Sigmoid colon (tissue), 7 donors: ENCODE measurements around the gene HAGH. TPM values are rescaled to one million over a fixed set of nuclear protein-coding genes. Genes with fewer than 3 reads are reported as not detected.

ENCODE experiments used
- DNase-seq: peaks from one replicate; pipeline ENCODE4 v3.0.0-alpha.2; 2019
- H3K27ac ChIP-seq, 4 donors: fragments of 200-600 bp; sonication (generic); one replicate each; pipeline ENCODE4 v1.5.1; 2016 to 2019; ENCODE audit warnings: mild to moderate bottlenecking in 1 of 4
- H3K27me3 ChIP-seq, 3 donors: fragments of 200-600 bp; sonication (generic); one replicate each; pipeline ENCODE4 v1.5.1; 2019; ENCODE audit warnings: mild to moderate bottlenecking in 1 of 3
- H3K36me3 ChIP-seq, 4 donors: fragments of 200-600 bp; sonication (generic); one replicate each; pipeline ENCODE4 v1.5.1; 2016 to 2019
- H3K4me1 ChIP-seq, 4 donors: fragments of 200-600 bp; sonication (generic); one replicate each; pipeline ENCODE4 v1.5.1; 2017 to 2019
- H3K4me3 ChIP-seq, 4 donors: fragments of 200-600 bp; sonication (generic); one replicate each; pipeline ENCODE4 v1.5.1; 2017 to 2019; ENCODE audit warnings: mild to moderate bottlenecking in 2 of 4, moderate library complexity in 1 of 4
- H3K9me3 ChIP-seq, 4 donors: fragments of 200-600 bp in 3 of 4; sonication (generic) in 3 of 4; one replicate each; pipeline versions ENCODE4 v1.5.1 to v1.6.1; 2013 to 2019
- EP300 ChIP-seq, 4 donors: sonication (generic); formaldehyde crosslinking; IDR thresholded peaks; one replicate each; pipeline ENCODE4 v1.6.1; 2017; ENCODE audit warnings: antibody characterized with exemption in 4 of 4
- POLR2A ChIP-seq, 2 donors: fragments of 450-650 bp; IDR thresholded peaks; one replicate each; pipeline ENCODE4 v1.6.1; 2016; ENCODE audit warnings: antibody characterized with exemption in 2 of 2, mild to moderate bottlenecking in 2 of 2, moderate library complexity in 2 of 2
- POLR2AphosphoS5 ChIP-seq, 4 donors: sonication (generic); formaldehyde crosslinking; IDR thresholded peaks; one replicate each; pipeline ENCODE4 v1.6.1; 2017; ENCODE audit warnings: antibody characterized with exemption in 4 of 4
- WGBS, 2 donors: extraction: QIAGEN DNeasy Blood & Tissue Kit; methylation state at CpG; one replicate each; pipeline ENCODE4 v1.1.7; 2013; 5-methylcytosine and 5-hydroxymethylcytosine counted together
- intact Hi-C: fragments of 100-400 bp; cut with DNase I; formaldehyde crosslinking; loops from one replicate; pipeline ENCODE4 v1.15.1; 2023
- polyA plus RNA-seq, 3 donors: library from polyadenylated mRNA; stranded (reverse); fragments of 200-250 nt; gene quantifications; one replicate each; pipeline ENCODE4 v1.2.3, GENCODE V29; 2013
- total RNA-seq, 4 donors: library from RNA; depleted of rRNA; stranded (reverse); fragments of >200 nt; gene quantifications; one replicate each; pipeline ENCODE4 v1.1.0, GENCODE V29; 2016
- TF ChIP-seq, protein P1 (sequence below), 4 experiments: fragments of 450-650 bp in 3 of 4; fragments of 200-600 bp in 1 of 4; IDR thresholded peaks; one replicate each; pipeline ENCODE4 v1.5.1; 2016 to 2019; ENCODE audit warnings: antibody characterized with exemption in 4 of 4, mild to moderate bottlenecking in 3 of 4, moderate library complexity in 2 of 4
- donor health status: healthy with polysubstance abuse.
- donor health status: Bipolar disorder and iron deficiency.
- donor health status: healthy.

HAGH gene
- total and polyA plus RNA-seq, 7 donors, result 54.1 to 163 (median 86.9) TPM

DNA sequence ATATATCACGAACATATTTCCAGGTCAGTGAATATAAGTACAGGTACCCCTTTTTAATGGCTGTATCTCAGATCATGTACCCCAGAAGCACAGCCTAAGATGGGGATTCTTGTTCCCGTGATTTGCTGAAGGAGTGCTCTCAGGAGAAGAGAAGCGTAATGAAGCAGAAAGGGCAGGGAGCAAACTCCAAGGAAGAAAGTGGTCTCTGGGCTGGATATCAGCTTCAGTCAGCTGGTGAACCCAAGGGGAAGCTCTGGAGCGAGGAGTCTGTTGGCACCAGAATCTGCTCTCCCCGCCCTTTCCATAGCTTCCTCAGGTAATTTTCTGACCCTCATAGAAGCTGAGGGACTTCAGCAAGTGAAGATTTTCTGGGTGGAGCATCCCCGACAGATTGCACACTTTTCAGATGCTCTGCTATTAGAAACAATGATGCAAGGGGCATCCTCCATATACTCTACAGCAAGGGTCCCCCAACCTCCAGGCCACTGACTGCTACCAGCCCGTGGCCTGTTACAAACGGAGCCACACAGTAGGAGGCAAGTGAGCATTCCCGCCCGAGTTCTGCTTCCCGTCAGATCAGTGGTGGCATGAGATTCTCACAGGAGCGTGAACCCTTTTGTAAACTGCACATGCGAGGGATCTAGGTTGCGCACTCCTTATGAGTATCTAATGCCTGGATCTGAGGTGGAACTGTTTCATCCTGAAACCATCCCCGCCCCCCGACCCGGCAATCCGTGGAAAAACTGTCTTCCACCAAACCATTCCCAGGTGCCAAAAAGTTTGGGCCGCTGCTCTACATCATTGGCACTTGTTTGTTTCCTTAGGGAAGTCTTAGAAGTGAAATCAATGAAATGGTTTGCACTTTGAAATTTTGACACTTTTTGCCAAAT is 4.8 kb upstream of the HAGH start:
- Histone ChIP-seq H3K9me3 (no peaks in the 10 kb centered on the region), H3K4me1 (peaks cover 0 to 25% (median 21%) of the 10 kb centered on the region in 4 donors), H3K4me3 (no peak overlapping the region), H3K27ac (no peak overlapping the region), H3K36me3 (peaks cover 0 to 13% (median 0%) of the 10 kb centered on the region in 4 donors), H3K27me3 (no peaks in the 10 kb centered on the region)
- intact Hi-C loops, result no loop called here
- TF ChIP-seq POLR2A (IDR thresholded peaks at IDR 0.05) (no peak), POLR2AphosphoS5 (IDR thresholded peaks at IDR 0.05) (no peak), EP300 (IDR thresholded peaks at IDR 0.05) (no peak)
- 83 to 93% methylated on average over 19 of the region's 19 CpGs for WGBS, 2 donors
- no peak for DNase-seq

DNA sequence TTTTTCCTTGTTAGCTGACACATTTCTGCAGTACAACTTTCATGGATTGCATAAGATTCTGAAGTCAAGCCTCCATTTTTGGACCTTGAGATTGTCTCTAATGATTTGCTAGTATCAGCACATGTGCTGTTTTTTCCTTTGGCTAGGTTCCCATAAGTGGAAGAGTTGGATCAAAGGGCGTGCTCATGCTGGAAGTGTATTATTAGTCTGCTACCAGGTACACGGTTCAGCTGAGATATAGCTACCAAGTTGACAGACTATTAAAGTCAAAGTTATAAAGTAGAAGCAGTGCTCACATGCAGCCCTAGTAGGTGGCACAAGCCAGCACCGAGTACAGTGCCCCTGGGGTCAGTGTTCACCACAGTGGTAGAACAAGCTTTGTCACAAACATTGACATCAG is 3.6 kb upstream of the HAGH start:
- H3K9me3 ChIP-seq, result no peaks in the 10 kb centered on the region
- H3K4me1 ChIP-seq, result peaks cover 0 to 32% (median 29%) of the 10 kb centered on the region in 4 donors
- peaks cover 0 to 13% (median 0%) of the 10 kb centered on the region in 4 donors for H3K36me3 ChIP-seq
- H3K4me3 ChIP-seq, result no peak overlapping the region
- TF ChIP-seq EP300 (IDR thresholded peaks at IDR 0.05) (no peak), POLR2AphosphoS5 (IDR thresholded peaks at IDR 0.05) (no peak), POLR2A (IDR thresholded peaks at IDR 0.05) (no peak)
- TF ChIP-seq, protein P1, sequence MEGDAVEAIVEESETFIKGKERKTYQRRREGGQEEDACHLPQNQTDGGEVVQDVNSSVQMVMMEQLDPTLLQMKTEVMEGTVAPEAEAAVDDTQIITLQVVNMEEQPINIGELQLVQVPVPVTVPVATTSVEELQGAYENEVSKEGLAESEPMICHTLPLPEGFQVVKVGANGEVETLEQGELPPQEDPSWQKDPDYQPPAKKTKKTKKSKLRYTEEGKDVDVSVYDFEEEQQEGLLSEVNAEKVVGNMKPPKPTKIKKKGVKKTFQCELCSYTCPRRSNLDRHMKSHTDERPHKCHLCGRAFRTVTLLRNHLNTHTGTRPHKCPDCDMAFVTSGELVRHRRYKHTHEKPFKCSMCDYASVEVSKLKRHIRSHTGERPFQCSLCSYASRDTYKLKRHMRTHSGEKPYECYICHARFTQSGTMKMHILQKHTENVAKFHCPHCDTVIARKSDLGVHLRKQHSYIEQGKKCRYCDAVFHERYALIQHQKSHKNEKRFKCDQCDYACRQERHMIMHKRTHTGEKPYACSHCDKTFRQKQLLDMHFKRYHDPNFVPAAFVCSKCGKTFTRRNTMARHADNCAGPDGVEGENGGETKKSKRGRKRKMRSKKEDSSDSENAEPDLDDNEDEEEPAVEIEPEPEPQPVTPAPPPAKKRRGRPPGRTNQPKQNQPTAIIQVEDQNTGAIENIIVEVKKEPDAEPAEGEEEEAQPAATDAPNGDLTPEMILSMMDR (IDR thresholded peaks at IDR 0.05), result no peak
- intact Hi-C loops, result no loop called here
- DNase-seq, result no peak
- no peaks in the 10 kb centered on the region for H3K27me3 ChIP-seq
- 20 to 65% methylated on average over 3 of the region's 3 CpGs for WGBS, 2 donors
- no peak overlapping the region for H3K27ac ChIP-seq

DNA sequence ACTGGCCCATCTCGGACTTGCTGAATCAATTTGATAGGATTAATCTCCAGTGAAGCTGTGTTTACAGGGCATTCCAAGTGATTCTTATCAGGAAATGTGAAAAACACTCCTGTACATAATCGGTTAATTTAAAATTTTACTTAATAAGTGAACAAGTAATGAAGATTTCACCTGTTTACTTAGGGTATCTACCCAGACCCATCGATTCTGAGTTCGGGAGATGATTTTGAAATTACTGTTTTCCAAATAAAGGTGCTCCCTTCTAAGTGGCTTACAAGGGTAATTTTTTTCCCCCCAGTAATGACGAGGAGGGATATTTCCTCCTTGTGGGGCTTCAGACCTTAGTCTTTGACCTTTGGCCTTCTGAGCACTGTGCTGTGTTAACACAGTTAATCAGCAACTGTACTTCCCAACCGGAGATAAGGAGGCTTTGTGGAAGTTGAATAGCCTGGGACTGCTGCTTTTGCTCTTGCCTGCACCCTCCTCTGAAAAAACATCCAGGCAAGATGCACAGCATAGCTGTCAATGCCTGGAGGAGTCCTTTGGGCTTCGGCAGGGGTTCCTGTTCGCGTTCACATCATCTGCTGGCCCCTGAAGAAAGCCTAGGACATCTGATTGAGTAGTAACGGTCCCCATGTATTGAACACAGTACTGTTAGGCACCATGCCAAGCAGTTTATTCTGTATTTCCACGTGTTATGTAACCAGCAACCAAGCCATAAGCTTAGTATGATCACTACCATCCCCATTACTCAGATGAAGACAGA is 2.2 kb upstream of the HAGH start:
- Histone ChIP-seq H3K36me3 (peaks cover 0 to 13% (median 0%) of the 10 kb centered on the region in 4 donors), H3K27me3 (no peaks in the 10 kb centered on the region), H3K9me3 (no peaks in the 10 kb centered on the region), H3K27ac (no peak overlapping the region), H3K4me3 (no peak overlapping the region), H3K4me1 (peaks cover 0 to 46% (median 42%) of the 10 kb centered on the region in 4 donors)
- TF ChIP-seq EP300 (IDR thresholded peaks at IDR 0.05) (no peak), POLR2A (IDR thresholded peaks at IDR 0.05) (no peak), POLR2AphosphoS5 (IDR thresholded peaks at IDR 0.05) (no peak)
- TF ChIP-seq, protein P1 (IDR thresholded peaks at IDR 0.05), result no peak
- intact Hi-C loops, result no loop called here
- no peak for DNase-seq
- WGBS, 2 donors, result 16 to 70% methylated on average over 11 of the region's 11 CpGs

DNA sequence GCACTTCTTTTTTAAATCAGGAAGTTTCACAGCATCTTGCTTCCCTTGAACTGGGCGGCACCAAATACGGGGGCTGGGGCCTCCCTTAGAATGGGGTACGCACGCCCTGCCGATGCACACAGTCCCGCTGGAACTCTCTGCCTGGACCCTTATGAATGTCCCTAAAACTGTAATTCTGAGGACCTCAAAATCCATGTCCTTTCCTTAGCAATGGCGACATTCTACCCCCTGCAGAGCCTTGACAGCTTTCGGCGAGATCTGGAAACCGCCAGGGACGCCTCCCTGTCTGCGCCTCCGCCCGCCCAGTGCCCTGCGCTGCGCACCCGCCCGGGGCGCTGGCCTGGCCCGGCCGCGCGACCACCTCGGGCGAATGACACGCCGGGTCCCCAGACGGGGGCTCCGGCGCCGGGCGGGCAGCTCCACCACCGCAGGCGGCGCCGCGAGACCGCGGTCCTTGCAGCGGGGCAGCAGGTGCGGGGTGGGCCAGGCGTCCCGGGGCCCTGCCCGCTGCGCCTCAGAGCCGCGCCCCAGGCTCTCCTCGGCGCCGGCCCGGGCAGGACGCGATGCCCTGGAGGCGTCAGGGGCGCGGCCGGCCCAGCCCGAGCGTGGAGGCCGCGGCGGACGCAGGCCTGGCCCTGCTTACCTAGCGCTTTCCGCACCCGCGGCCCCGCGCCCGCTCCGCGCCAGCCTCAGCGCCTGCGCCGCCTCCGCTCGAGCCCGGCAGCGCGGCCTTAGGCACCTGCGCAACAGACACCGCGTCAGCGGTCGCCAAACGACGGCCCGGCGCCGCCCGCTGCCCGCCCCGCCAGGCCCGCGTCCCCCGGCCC is 548 bp downstream of the HAGH start:
- no peak for DNase-seq
- TF ChIP-seq, protein P1 (IDR thresholded peaks at IDR 0.05), result peak in 1 of 4 experiments; percentile 10
- no peak for TF ChIP-seq EP300 (IDR thresholded peaks at IDR 0.05)
- H3K9me3 ChIP-seq, result no peaks in the 10 kb centered on the region
- WGBS, 2 donors, result 1% methylated on average over 96 of the region's 96 CpGs
- H3K27ac ChIP-seq, result peak overlapping the region; percentile 88 to 94 (median 92)
- intact Hi-C loops, result loop anchor here (1.0 to 2.0 kb wide), 2 partner anchors 53 to 103 kb away; partner anchors contain the start of genes EME2 and MRPS34
- peaks cover 15 to 33% (median 15%) of the 10 kb centered on the region in 4 donors for H3K36me3 ChIP-seq
- H3K4me3 ChIP-seq, result peak overlapping the region; percentile 34 to 99 (median 84)
- H3K27me3 ChIP-seq, result no peaks in the 10 kb centered on the region
- peaks cover 0 to 49% (median 45%) of the 10 kb centered on the region in 4 donors for H3K4me1 ChIP-seq
